HepG2 (cell line): ENCODE measurements around the gene CDKN2C. TPM values are rescaled to one million over a fixed set of nuclear protein-coding genes. Genes with fewer than 3 reads are reported as not detected.

Experiments used
- CBX1 ChIP-seq: IDR thresholded peaks from one replicate; pipeline ENCODE4 v1.6.1; 2016; ENCODE audit warnings: antibody characterized with exemption, low read depth
- FUBP1 ChIP-seq: sonication (generic); formaldehyde crosslinking; IDR thresholded peaks from 2 replicates; pipeline ENCODE4 v1.5.1; 2020; ENCODE audit warnings: missing genetic modification reagents, mild to moderate bottlenecking, borderline replicate concordance
- HMG20B ChIP-seq: conservative IDR thresholded peaks from 2 replicates; pipeline ENCODE4 v1.6.1; 2016; ENCODE audit warnings: missing genetic modification reagents, missing compliant biosample characterization
- HMGA1 ChIP-seq: sonication (generic); formaldehyde crosslinking; conservative IDR thresholded peaks from 2 replicates; pipeline ENCODE4 v1.4.0; 2020; ENCODE audit warnings: missing genetic modification reagents
- HNF4A ChIP-seq: sonication (generic); formaldehyde crosslinking; IDR thresholded peaks from 2 replicates; pipeline ENCODE4 v1.4.0; 2020; ENCODE audit warnings: missing genetic modification reagents
- JUNB ChIP-seq: sonication (generic); formaldehyde crosslinking; IDR thresholded peaks from 2 replicates; pipeline ENCODE4 v1.8.0; 2022; ENCODE audit warnings: missing genetic modification reagents, mild to moderate bottlenecking, borderline replicate concordance
- MAZ ChIP-seq, 2 experiments: sonication (generic) in 1 of 2; formaldehyde crosslinking in 1 of 2; IDR thresholded peaks; 2 replicates each; pipeline versions ENCODE4 v1.5.0 to v1.6.1; 2012 to 2020; ENCODE audit warnings: low read depth in 2 of 2, mild to moderate bottlenecking in 2 of 2, borderline replicate concordance in 1 of 2, improper control_type of control experiment in 1 of 2, low read length in 1 of 2, missing genetic modification reagents in 1 of 2, moderate library complexity in 1 of 2
- NCOA2 ChIP-seq: sonication (generic); formaldehyde crosslinking; IDR thresholded peaks from 2 replicates; pipeline ENCODE4 v1.8.0; 2022; ENCODE audit warnings: inconsistent platforms
- NFKB2 ChIP-seq: sonication (generic); formaldehyde crosslinking; IDR thresholded peaks from 2 replicates; pipeline ENCODE4 v1.4.0; 2020; ENCODE audit warnings: missing genetic modification reagents, borderline replicate concordance
- SALL2 ChIP-seq: sonication (generic); formaldehyde crosslinking; IDR thresholded peaks from 2 replicates; pipeline ENCODE4 v1.8.1; 2023; ENCODE audit warnings: mild to moderate bottlenecking, missing genetic modification reagents, inconsistent platforms
- THYN1 ChIP-seq: sonication (generic); formaldehyde crosslinking; IDR thresholded peaks from 2 replicates; pipeline ENCODE4 v1.8.1; 2023; ENCODE audit warnings: low read depth, mild to moderate bottlenecking, moderate library complexity, missing genetic modification reagents, borderline replicate concordance
- ZFP36L2 ChIP-seq: sonication (generic); formaldehyde crosslinking; IDR thresholded peaks from 2 replicates; pipeline ENCODE4 v1.4.0; 2020; ENCODE audit warnings: missing genetic modification reagents
- ZSCAN31 ChIP-seq: sonication (generic); formaldehyde crosslinking; IDR thresholded peaks from 2 replicates; pipeline ENCODE4 v1.5.0; 2020; ENCODE audit warnings: low read depth, mild to moderate bottlenecking, missing genetic modification reagents
- polyA plus RNA-seq, 8 experiments: library from polyadenylated mRNA; depleted of rRNA in 3 of 8; stranded (reverse) in 7 of 8; unstranded in 1 of 8; fragments of >200 nt; fragmentation: Illumina TruSeq in 4 of 8; extraction: Trizol in 4 of 8; gene quantifications; 2 replicates each; pipeline versions ENCODE4 v1.2.1 to v1.2.3, GENCODE V29; 2011 to 2016; ENCODE audit warnings: low read depth in 4 of 8, missing spikeins in 1 of 8, mixed read lengths in 1 of 8; ENCODE audit not compliant: insufficient read depth in 1 of 8
- total RNA-seq, 5 experiments: library from RNA; depleted of rRNA; stranded (reverse); fragments of >200 nt; fragmentation: Illumina TruSeq; extraction: Trizol; gene quantifications; 2 replicates each; pipeline ENCODE4 v1.2.3, GENCODE V29; 2016; ENCODE audit warnings: low read depth in 1 of 5
- TF ChIP-seq, protein P1 (sequence below): sonication (generic); formaldehyde crosslinking; IDR thresholded peaks from 2 replicates; pipeline ENCODE4 v1.5.0; 2020; ENCODE audit warnings: mild to moderate bottlenecking, missing genetic modification reagents
- TF ChIP-seq, protein P2 (sequence below): sonication (generic); formaldehyde crosslinking; conservative IDR thresholded peaks from 2 replicates; pipeline ENCODE4 v1.4.0; 2020; ENCODE audit warnings: mild to moderate bottlenecking, missing genetic modification reagents, moderate library complexity

CDKN2C gene
- total and polyA plus RNA-seq, 2 of the 13 experiments (the other 11 are each of a cell fraction or from before 2014, with no cell fraction given), result 7.8 to 13.7 TPM

GRCh38 chr1:50992532-50993318 lies 22.7 kb downstream of the CDKN2C start (continued):
- TF ChIP-seq MAZ (IDR thresholded peaks at IDR 0.05; ENCODE audit: borderline replicate concordance, low read depth, low read length) (no peak), MAZ (CRISPR knock-in tag; IDR thresholded peaks at IDR 0.05; ENCODE audit: low read depth) (no peak), JUNB (CRISPR knock-in tag) (no peak), ZSCAN31 (no peak), FUBP1 (CRISPR knock-in tag) (no peak), SALL2 (CRISPR knock-in tag) (no peak), ZFP36L2 (CRISPR knock-in tag) (no peak), NCOA2 (CRISPR knock-in tag) (no peak), THYN1 (CRISPR knock-in tag) (no peak), HNF4A (peak; percentile 55), HMGA1 (CRISPR knock-in tag) (no peak), NFKB2 (CRISPR knock-in tag) (no peak), CBX1 (no peak), HMG20B (CRISPR knock-in tag) (no peak)
- TF ChIP-seq, protein P1, sequence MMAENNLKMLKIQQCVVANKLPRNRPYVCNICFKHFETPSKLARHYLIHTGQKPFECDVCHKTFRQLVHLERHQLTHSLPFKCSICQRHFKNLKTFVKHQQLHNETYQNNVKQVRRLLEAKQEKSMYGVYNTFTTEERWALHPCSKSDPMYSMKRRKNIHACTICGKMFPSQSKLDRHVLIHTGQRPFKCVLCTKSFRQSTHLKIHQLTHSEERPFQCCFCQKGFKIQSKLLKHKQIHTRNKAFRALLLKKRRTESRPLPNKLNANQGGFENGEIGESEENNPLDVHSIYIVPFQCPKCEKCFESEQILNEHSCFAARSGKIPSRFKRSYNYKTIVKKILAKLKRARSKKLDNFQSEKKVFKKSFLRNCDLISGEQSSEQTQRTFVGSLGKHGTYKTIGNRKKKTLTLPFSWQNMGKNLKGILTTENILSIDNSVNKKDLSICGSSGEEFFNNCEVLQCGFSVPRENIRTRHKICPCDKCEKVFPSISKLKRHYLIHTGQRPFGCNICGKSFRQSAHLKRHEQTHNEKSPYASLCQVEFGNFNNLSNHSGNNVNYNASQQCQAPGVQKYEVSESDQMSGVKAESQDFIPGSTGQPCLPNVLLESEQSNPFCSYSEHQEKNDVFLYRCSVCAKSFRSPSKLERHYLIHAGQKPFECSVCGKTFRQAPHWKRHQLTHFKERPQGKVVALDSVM (CRISPR knock-in tag), result peak; percentile 71
- TF ChIP-seq, protein P2, sequence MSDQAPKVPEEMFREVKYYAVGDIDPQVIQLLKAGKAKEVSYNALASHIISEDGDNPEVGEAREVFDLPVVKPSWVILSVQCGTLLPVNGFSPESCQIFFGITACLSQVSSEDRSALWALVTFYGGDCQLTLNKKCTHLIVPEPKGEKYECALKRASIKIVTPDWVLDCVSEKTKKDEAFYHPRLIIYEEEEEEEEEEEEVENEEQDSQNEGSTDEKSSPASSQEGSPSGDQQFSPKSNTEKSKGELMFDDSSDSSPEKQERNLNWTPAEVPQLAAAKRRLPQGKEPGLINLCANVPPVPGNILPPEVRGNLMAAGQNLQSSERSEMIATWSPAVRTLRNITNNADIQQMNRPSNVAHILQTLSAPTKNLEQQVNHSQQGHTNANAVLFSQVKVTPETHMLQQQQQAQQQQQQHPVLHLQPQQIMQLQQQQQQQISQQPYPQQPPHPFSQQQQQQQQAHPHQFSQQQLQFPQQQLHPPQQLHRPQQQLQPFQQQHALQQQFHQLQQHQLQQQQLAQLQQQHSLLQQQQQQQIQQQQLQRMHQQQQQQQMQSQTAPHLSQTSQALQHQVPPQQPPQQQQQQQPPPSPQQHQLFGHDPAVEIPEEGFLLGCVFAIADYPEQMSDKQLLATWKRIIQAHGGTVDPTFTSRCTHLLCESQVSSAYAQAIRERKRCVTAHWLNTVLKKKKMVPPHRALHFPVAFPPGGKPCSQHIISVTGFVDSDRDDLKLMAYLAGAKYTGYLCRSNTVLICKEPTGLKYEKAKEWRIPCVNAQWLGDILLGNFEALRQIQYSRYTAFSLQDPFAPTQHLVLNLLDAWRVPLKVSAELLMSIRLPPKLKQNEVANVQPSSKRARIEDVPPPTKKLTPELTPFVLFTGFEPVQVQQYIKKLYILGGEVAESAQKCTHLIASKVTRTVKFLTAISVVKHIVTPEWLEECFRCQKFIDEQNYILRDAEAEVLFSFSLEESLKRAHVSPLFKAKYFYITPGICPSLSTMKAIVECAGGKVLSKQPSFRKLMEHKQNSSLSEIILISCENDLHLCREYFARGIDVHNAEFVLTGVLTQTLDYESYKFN (CRISPR knock-in tag), result no peak
